Nephron progenitor cell (in vitro differentiated cells): Measurements from ENCODE around the gene PNMA6F.

ENCODE experiments used
- DNase-seq: peaks from one replicate; pipeline ENCODE4 v3.0.0; 2021
- H3K27ac Mint-ChIP-seq: 2 replicates; pipeline ENCODE4 v1.8.0; 2021; ENCODE audit warnings: mild to moderate bottlenecking, moderate library complexity, mixed read lengths
- H3K27me3 Mint-ChIP-seq: 2 replicates; pipeline ENCODE4 v1.8.0; 2021; ENCODE audit warnings: mild to moderate bottlenecking, low read depth, mixed read lengths; ENCODE audit not compliant: poor library complexity
- H3K36me3 Mint-ChIP-seq: 2 replicates; pipeline ENCODE4 v1.8.0; 2021; ENCODE audit warnings: low read depth, mixed read lengths
- H3K4me1 Mint-ChIP-seq: 2 replicates; pipeline ENCODE4 v1.8.0; 2021; ENCODE audit warnings: mixed read lengths
- H3K4me3 Mint-ChIP-seq: 2 replicates; pipeline ENCODE4 v1.8.0; 2021; ENCODE audit warnings: mild to moderate bottlenecking, moderate library complexity, mixed read lengths
- H3K9me3 Mint-ChIP-seq: 2 replicates; pipeline ENCODE4 v1.8.0; 2021; ENCODE audit warnings: mild to moderate bottlenecking, moderate library complexity, mixed read lengths
- CTCF ChIP-seq: fragments of 200-600 bp; sonication (generic); IDR thresholded peaks from 2 replicates; pipeline ENCODE4 v1.5.0; 2021; ENCODE audit warnings: antibody characterized with exemption

Gene PNMA6F

GRCh38 chrX:153349952-153350351 lies 28.4 kb upstream of the PNMA6F start:
- Mint-ChIP-seq H3K27ac (no peak overlapping the region), H3K27me3 (no peaks in the 10 kb centered on the region), H3K36me3 (peaks cover 53% of the 10 kb centered on the region), H3K9me3 (peaks cover 68% of the 10 kb centered on the region), H3K4me1 (no peaks in the 10 kb centered on the region), H3K4me3 (no peak overlapping the region)
- no peak for TF ChIP-seq CTCF
- no peak for DNase-seq

- no peak for TF ChIP-seq CTCF
- Mint-ChIP-seq H3K4me1 (no peaks in the 10 kb centered on the region), H3K9me3 (peaks cover 63% of the 10 kb centered on the region), H3K27me3 (no peaks in the 10 kb centered on the region), H3K36me3 (peaks cover 68% of the 10 kb centered on the region), H3K4me3 (no peak overlapping the region), H3K27ac (peak overlapping the region; percentile 15)
- no peak for DNase-seq
Observed at GRCh38 chrX:153348421-153348820, 26.9 kb upstream of the PNMA6F start.

- Mint-ChIP-seq H3K9me3 (peaks cover 65% of the 10 kb centered on the region), H3K27me3 (no peaks in the 10 kb centered on the region), H3K4me1 (no peaks in the 10 kb centered on the region), H3K27ac (no peak overlapping the region), H3K4me3 (no peak overlapping the region), H3K36me3 (peaks cover 73% of the 10 kb centered on the region)
- DNase-seq: no peak
- TF ChIP-seq CTCF: no peak
Observed at GRCh38 chrX:153347530-153347929, 26.0 kb upstream of the PNMA6F start.

- DNase-seq: no peak
- Mint-ChIP-seq H3K4me1 (no peaks in the 10 kb centered on the region), H3K4me3 (no peak overlapping the region), H3K27me3 (peaks cover 2% of the 10 kb centered on the region), H3K9me3 (peaks cover 79% of the 10 kb centered on the region), H3K27ac (no peak overlapping the region), H3K36me3 (peaks cover 93% of the 10 kb centered on the region)
- no peak for TF ChIP-seq CTCF
Observed at GRCh38 chrX:153343674-153344073, 22.1 kb upstream of the PNMA6F start.

GRCh38 chrX:153342762-153343558 lies 21.4 kb upstream of the PNMA6F start:
- Mint-ChIP-seq H3K9me3 (peaks cover 82% of the 10 kb centered on the region), H3K36me3 (peaks cover 93% of the 10 kb centered on the region), H3K27me3 (peaks cover 2% of the 10 kb centered on the region), H3K27ac (no peak overlapping the region), H3K4me1 (peaks cover 6% of the 10 kb centered on the region), H3K4me3 (no peak overlapping the region)
- DNase-seq: no peak
- no peak for TF ChIP-seq CTCF

- TF ChIP-seq CTCF: no peak
- Mint-ChIP-seq H3K36me3 (peaks cover 73% of the 10 kb centered on the region), H3K4me1 (peaks cover 14% of the 10 kb centered on the region), H3K4me3 (no peak overlapping the region), H3K9me3 (peaks cover 80% of the 10 kb centered on the region), H3K27ac (no peak overlapping the region), H3K27me3 (peaks cover 2% of the 10 kb centered on the region)
- no peak for DNase-seq
Observed at GRCh38 chrX:153340111-153340510, 18.5 kb upstream of the PNMA6F start.
